ENCODE measurements around the gene ARL3.

ARL3 gene

GRCh38 chr10:102665904-102666509, 48.2 kb downstream of the ARL3 start:
- TF ChIP-seq CTCF (conservative IDR thresholded peaks at IDR 0.05; ENCODE audit: low read depth, low read length): no peak
- no peak for DNase-seq (ENCODE audit: low read depth)
- H3K4me3 ChIP-seq (ENCODE audit: low read length): no peak overlapping the region

GRCh38 chr10:102661658-102662028, 52.6 kb downstream of the ARL3 start:
- no peak overlapping the region for H3K4me3 ChIP-seq (ENCODE audit: low read length)
- TF ChIP-seq CTCF (conservative IDR thresholded peaks at IDR 0.05; ENCODE audit: low read depth, low read length): no peak
- no peak for DNase-seq (ENCODE audit: low read depth)

- TF ChIP-seq CTCF (conservative IDR thresholded peaks at IDR 0.05; ENCODE audit: low read depth, low read length): no peak
These were observed 53.1 kb downstream of the ARL3 start for GRCh38 chr10:102660888-102661657.

GRCh38 chr10:102658802-102659201, 55.4 kb downstream of the ARL3 start:
- no peak overlapping the region for H3K4me3 ChIP-seq (ENCODE audit: low read length)
- DNase-seq (ENCODE audit: low read depth): no peak

More at GRCh38 chr10:102660888-102661657, 53.1 kb downstream of the ARL3 start:
- H3K4me3 ChIP-seq (ENCODE audit: low read length): no peak overlapping the region
- no peak for DNase-seq (ENCODE audit: low read depth)

GRCh38 chr10:102657984-102658724, 56.0 kb downstream of the ARL3 start:
- H3K4me3 ChIP-seq (ENCODE audit: low read length): no peak overlapping the region
- no peak for TF ChIP-seq CTCF (conservative IDR thresholded peaks at IDR 0.05; ENCODE audit: low read depth, low read length)
- no peak for DNase-seq (ENCODE audit: low read depth)

More at GRCh38 chr10:102658802-102659201, 55.4 kb downstream of the ARL3 start:
- no peak for TF ChIP-seq CTCF (conservative IDR thresholded peaks at IDR 0.05; ENCODE audit: low read depth, low read length)

GRCh38 chr10:102657451-102657850, 56.7 kb downstream of the ARL3 start:
- no peak for DNase-seq (ENCODE audit: low read depth)
- TF ChIP-seq CTCF (conservative IDR thresholded peaks at IDR 0.05; ENCODE audit: low read depth, low read length): no peak
- H3K4me3 ChIP-seq (ENCODE audit: low read length): no peak overlapping the region

Measured in retinal pigment epithelial cell (primary cell).